ENCODE data around the gene B3GALT4.
"Not testable (repeated sequence)": the region's sequence is repeated elsewhere in the genome, so short reads cannot be mapped to it uniquely, and the experiment has no call there.

Gene B3GALT4

GRCh38 chr6:33271468-33272274 lies 5.3 kb upstream of the B3GALT4 start, which contains the start of the genes RPS18 and VPS52:
Gene RPS18, plus strand, starts transcription at chr6:33272075. Its CDS starts 45 bp downstream, at chr6:33272120.
Gene VPS52, minus strand, starts transcription at chr6:33271876. Its CDS starts 201 bp downstream, at chr6:33271675.
- in situ Hi-C loops (cut with HindIII; ENCODE audit: low sequenced_read_pairs): loop anchor here (25.0 kb wide), 1 partner anchor 134 kb away; no protein-coding TSS in a partner anchor

- in situ Hi-C loops (cut with HindIII; ENCODE audit: low sequenced_read_pairs): loop anchor here (25.0 kb wide), 1 partner anchor 135 kb away; no protein-coding TSS in a partner anchor
Observed at GRCh38 chr6:33272275-33273128, 4.4 kb upstream of the B3GALT4 start.

GRCh38 chr6:33273129-33273923 lies 3.6 kb upstream of the B3GALT4 start:
- in situ Hi-C loops (cut with HindIII; ENCODE audit: low sequenced_read_pairs): loop anchor here (25.0 kb wide), 1 partner anchor 136 kb away; no protein-coding TSS in a partner anchor

- in situ Hi-C loops (cut with HindIII; ENCODE audit: low sequenced_read_pairs): loop anchor here (25.0 kb wide), 1 partner anchor 137 kb away; no protein-coding TSS in a partner anchor
Observed at GRCh38 chr6:33273924-33274902, 2.7 kb upstream of the B3GALT4 start.

- in situ Hi-C loops (cut with HindIII; ENCODE audit: low sequenced_read_pairs): not testable (repeated sequence)
Observed at GRCh38 chr6:33275795-33276580, 935 bp upstream of the B3GALT4 start.

- in situ Hi-C loops (cut with HindIII; ENCODE audit: low sequenced_read_pairs): no loop called here
Observed at GRCh38 chr6:33276581-33276863, 401 bp upstream of the B3GALT4 start.

GRCh38 chr6:33277663-33278391 lies 904 bp downstream of the B3GALT4 start:
- in situ Hi-C loops (cut with HindIII; ENCODE audit: low sequenced_read_pairs): no loop called here

- in situ Hi-C loops (cut with HindIII; ENCODE audit: low sequenced_read_pairs): no loop called here
Observed at GRCh38 chr6:33278392-33278741, 1.4 kb downstream of the B3GALT4 start.

- in situ Hi-C loops (cut with HindIII; ENCODE audit: low sequenced_read_pairs): no loop called here
Observed at GRCh38 chr6:33278810-33279209, 1.9 kb downstream of the B3GALT4 start.

- in situ Hi-C loops (cut with HindIII; ENCODE audit: low sequenced_read_pairs): no loop called here
Observed at GRCh38 chr6:33279257-33279695, 2.4 kb downstream of the B3GALT4 start.

- in situ Hi-C loops (cut with HindIII; ENCODE audit: low sequenced_read_pairs): no loop called here
Observed at GRCh38 chr6:33279971-33280511, 3.1 kb downstream of the B3GALT4 start.

- in situ Hi-C loops (cut with HindIII; ENCODE audit: low sequenced_read_pairs): no loop called here
Observed at GRCh38 chr6:33280539-33280938, 3.6 kb downstream of the B3GALT4 start.

GRCh38 chr6:33285214-33285613 lies 8.3 kb downstream of the B3GALT4 start:
- in situ Hi-C loops (cut with HindIII; ENCODE audit: low sequenced_read_pairs): not testable (repeated sequence)

- in situ Hi-C loops (cut with HindIII; ENCODE audit: low sequenced_read_pairs): no loop called here
Observed at GRCh38 chr6:33286946-33287914, 10.3 kb downstream of the B3GALT4 start.

GRCh38 chr6:33288141-33288920 lies 11.4 kb downstream of the B3GALT4 start:
- in situ Hi-C loops (cut with HindIII; ENCODE audit: low sequenced_read_pairs): no loop called here
